WTC11 (cell line): Measurements from ENCODE around the gene ZBTB12. TPM values are rescaled to one million over a fixed set of nuclear protein-coding genes. Genes with fewer than 3 reads are reported as not detected.

ENCODE experiments used
- ATAC-seq: fragments of 200-7000 bp; cut with Tn5 transposase; 2 replicates; pipeline ENCODE4 v1.10.0; 2021; ENCODE audit warnings: mild to moderate bottlenecking, moderate library complexity
- CTCF ChIA-PET: fragments of 300-600 bp; sonication (Branson Sonifier 250); formaldehyde crosslinking; loops from one replicate; lab custom pipeline; 2021; ENCODE audit warnings: antibody characterized with exemption; lab: Charles Lee
- POLR2A ChIA-PET: fragments of 350-600 bp; sonication (Branson Sonifier 250); formaldehyde crosslinking; loops from one replicate; lab custom pipeline; 2021; ENCODE audit warnings: antibody characterized with exemption; lab: Charles Lee
- DNase-seq: peaks from one replicate; pipeline ENCODE4 v3.0.0; 2021; ENCODE audit warnings: low spot score
- H3K27ac Mint-ChIP-seq: 2 replicates; pipeline ENCODE4 v1.8.0; 2021; ENCODE audit warnings: mixed read lengths
- H3K27me3 Mint-ChIP-seq: 2 replicates; pipeline ENCODE4 v1.8.0; 2021; ENCODE audit warnings: low read depth, mild to moderate bottlenecking, moderate library complexity, mixed read lengths
- H3K36me3 Mint-ChIP-seq: 2 replicates; pipeline ENCODE4 v1.8.0; 2021; ENCODE audit warnings: mixed read lengths
- H3K4me1 Mint-ChIP-seq: 2 replicates; pipeline ENCODE4 v1.8.0; 2022; ENCODE audit warnings: mixed read lengths
- H3K4me3 Mint-ChIP-seq: 2 replicates; pipeline ENCODE4 v1.8.0; 2021; ENCODE audit warnings: mild to moderate bottlenecking, moderate library complexity, mixed read lengths
- H3K9me3 Mint-ChIP-seq: 2 replicates; pipeline ENCODE4 v1.8.0; 2021; ENCODE audit warnings: mixed read lengths
- ATF1 ChIP-seq: sonication (generic); formaldehyde crosslinking; IDR thresholded peaks from 2 replicates; pipeline ENCODE4 v1.8.1; 2023; ENCODE audit warnings: mild to moderate bottlenecking, moderate library complexity, missing genetic modification reagents
- JAZF1 ChIP-seq: fragments of 250-450 bp; sonication (Bioruptor Pico); IDR thresholded peaks from 2 replicates; pipeline ENCODE4 v1.9.0; 2021; ENCODE audit warnings: moderate library complexity, mild to moderate bottlenecking, inconsistent platforms
- KAT7 ChIP-seq: sonication (generic); formaldehyde crosslinking; IDR thresholded peaks from 2 replicates; pipeline ENCODE4 v1.8.1; 2023; ENCODE audit warnings: missing genetic modification reagents, mild to moderate bottlenecking, borderline replicate concordance
- NR3C1 ChIP-seq: sonication (generic); formaldehyde crosslinking; conservative IDR thresholded peaks from 2 replicates; pipeline ENCODE4 v1.8.1; 2023; ENCODE audit warnings: low read depth, mild to moderate bottlenecking, missing genetic modification reagents
- OVOL2 ChIP-seq: fragments of 250-450 bp; sonication (Bioruptor Pico); IDR thresholded peaks from 2 replicates; pipeline ENCODE4 v1.9.0; 2021; ENCODE audit warnings: mild to moderate bottlenecking, borderline replicate concordance
- TEAD1 ChIP-seq: sonication (generic); formaldehyde crosslinking; IDR thresholded peaks from 2 replicates; pipeline ENCODE4 v1.8.0; 2022; ENCODE audit warnings: mild to moderate bottlenecking, missing genetic modification reagents
- TEAD4 ChIP-seq: sonication (generic); formaldehyde crosslinking; IDR thresholded peaks from 2 replicates; pipeline ENCODE4 v1.8.0; 2022; ENCODE audit warnings: mild to moderate bottlenecking, missing genetic modification reagents
- TP53 ChIP-seq: sonication (generic); formaldehyde crosslinking; IDR thresholded peaks from 2 replicates; pipeline ENCODE4 v1.8.1; 2023; ENCODE audit warnings: mild to moderate bottlenecking, missing genetic modification reagents
- ZNF671 ChIP-seq: fragments of 250-450 bp; sonication (Bioruptor Pico); IDR thresholded peaks from 2 replicates; pipeline ENCODE4 v1.8.0; 2021; ENCODE audit warnings: mild to moderate bottlenecking
- total RNA-seq: library from RNA; stranded (reverse); gene quantifications from 3 replicates; pipeline ENCODE4 v1.2.3, GENCODE V29; 2021
- TF ChIP-seq, protein P1 (sequence below): sonication (generic); formaldehyde crosslinking; IDR thresholded peaks from 2 replicates; pipeline ENCODE4 v1.8.1; 2022; ENCODE audit warnings: mild to moderate bottlenecking, missing genetic modification reagents, moderate library complexity, borderline replicate concordance
- TF ChIP-seq, protein P2 (sequence below): sonication (generic); formaldehyde crosslinking; IDR thresholded peaks from 2 replicates; pipeline ENCODE4 v1.8.0; 2023; ENCODE audit warnings: mild to moderate bottlenecking, missing genetic modification reagents
- TF ChIP-seq, protein P3 (sequence below): sonication (generic); formaldehyde crosslinking; IDR thresholded peaks from 2 replicates; pipeline ENCODE4 v1.8.1; 2022; ENCODE audit warnings: low read depth, missing genetic modification reagents, borderline replicate concordance
- TF ChIP-seq, protein P4 (sequence below): sonication (generic); formaldehyde crosslinking; IDR thresholded peaks from 2 replicates; pipeline ENCODE4 v1.8.1; 2022; ENCODE audit warnings: mild to moderate bottlenecking, moderate library complexity, missing genetic modification reagents
- TF ChIP-seq, protein P5 (sequence below): fragments of 250-450 bp; sonication (Bioruptor Pico); IDR thresholded peaks from 2 replicates; pipeline ENCODE4 v1.8.0; 2021; ENCODE audit warnings: mild to moderate bottlenecking
- TF ChIP-seq, protein P6 (sequence below): sonication (generic); formaldehyde crosslinking; IDR thresholded peaks from 2 replicates; pipeline ENCODE4 v1.8.1; 2023; ENCODE audit warnings: mild to moderate bottlenecking, missing genetic modification reagents, moderate library complexity

The ZBTB12 gene
- total RNA-seq, 1 experiment from 2014 or later = 24.0 TPM

DNA sequence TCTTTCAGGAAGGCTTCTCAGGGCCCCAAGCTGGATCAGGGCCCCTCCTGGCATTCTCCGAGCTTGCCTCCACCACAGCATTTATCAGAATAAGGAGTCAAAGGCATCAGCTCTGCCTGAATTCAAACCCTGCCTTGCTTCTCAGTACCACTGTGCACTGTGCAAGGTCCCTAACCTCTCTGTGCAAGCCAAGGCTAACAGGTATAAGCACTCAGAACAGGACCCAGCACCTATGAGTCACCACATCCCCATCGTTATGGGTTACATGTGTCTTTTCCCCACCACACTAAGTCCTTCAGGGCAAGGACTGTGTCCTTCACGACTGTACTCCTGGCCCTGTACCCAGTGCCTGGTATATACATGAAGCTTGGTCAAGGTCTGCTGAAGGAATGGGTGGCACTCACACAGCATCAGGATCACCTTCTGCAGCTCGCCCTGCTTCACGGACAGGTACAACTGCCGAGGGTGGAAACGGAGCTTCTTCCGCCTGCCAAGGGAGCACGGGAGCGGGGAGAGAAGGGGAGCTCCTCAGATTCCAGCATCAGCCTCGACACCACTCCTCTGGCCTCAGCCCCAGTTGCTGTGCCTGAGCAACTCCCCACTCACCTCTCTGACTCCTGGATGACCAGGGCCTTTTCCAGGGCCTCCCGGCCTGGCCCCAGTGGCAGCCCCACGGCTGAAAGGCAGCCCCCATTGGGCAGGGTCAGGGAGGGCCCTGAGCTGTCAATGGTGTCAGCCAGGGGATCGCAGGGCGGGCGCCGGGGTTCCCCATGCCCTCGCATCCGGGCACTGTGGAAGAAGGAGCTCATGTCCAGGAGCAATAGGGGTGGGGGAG lies 14.5 kb downstream of the ZBTB12 start (continued):
- TF ChIP-seq, protein P1, sequence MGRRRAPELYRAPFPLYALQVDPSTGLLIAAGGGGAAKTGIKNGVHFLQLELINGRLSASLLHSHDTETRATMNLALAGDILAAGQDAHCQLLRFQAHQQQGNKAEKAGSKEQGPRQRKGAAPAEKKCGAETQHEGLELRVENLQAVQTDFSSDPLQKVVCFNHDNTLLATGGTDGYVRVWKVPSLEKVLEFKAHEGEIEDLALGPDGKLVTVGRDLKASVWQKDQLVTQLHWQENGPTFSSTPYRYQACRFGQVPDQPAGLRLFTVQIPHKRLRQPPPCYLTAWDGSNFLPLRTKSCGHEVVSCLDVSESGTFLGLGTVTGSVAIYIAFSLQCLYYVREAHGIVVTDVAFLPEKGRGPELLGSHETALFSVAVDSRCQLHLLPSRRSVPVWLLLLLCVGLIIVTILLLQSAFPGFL (CRISPR knock-in tag) = no peak

DNA sequence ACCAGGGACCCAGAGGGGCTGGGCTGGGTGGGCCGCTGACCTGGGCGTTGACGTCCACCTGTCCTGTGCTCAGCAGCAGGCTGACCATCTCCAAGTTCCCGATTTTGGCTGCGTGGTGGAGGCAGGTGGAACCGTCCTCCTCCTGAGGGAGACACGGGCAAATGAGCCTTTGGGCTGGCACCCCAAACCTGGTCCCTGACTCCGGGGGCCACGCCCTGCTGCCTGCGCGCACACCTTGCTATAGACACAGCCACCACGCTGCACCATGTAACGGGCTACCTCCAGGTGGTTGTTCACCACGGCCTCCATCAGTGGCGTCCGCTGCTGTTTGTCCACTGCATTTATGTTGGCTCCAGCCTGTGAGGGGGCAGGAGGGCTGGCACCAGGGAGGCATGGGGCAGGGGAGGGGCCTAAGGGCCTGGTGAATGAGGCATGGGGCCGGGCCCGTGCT lies 15.3 kb downstream of the ZBTB12 start:
- H3K27ac Mint-ChIP-seq = no peak overlapping the region
- TF ChIP-seq, protein P2, sequence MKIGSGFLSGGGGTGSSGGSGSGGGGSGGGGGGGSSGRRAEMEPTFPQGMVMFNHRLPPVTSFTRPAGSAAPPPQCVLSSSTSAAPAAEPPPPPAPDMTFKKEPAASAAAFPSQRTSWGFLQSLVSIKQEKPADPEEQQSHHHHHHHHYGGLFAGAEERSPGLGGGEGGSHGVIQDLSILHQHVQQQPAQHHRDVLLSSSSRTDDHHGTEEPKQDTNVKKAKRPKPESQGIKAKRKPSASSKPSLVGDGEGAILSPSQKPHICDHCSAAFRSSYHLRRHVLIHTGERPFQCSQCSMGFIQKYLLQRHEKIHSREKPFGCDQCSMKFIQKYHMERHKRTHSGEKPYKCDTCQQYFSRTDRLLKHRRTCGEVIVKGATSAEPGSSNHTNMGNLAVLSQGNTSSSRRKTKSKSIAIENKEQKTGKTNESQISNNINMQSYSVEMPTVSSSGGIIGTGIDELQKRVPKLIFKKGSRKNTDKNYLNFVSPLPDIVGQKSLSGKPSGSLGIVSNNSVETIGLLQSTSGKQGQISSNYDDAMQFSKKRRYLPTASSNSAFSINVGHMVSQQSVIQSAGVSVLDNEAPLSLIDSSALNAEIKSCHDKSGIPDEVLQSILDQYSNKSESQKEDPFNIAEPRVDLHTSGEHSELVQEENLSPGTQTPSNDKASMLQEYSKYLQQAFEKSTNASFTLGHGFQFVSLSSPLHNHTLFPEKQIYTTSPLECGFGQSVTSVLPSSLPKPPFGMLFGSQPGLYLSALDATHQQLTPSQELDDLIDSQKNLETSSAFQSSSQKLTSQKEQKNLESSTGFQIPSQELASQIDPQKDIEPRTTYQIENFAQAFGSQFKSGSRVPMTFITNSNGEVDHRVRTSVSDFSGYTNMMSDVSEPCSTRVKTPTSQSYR (CRISPR knock-in tag) = no peak
- TF ChIP-seq TEAD4 (CRISPR knock-in tag) = no peak
- TF ChIP-seq NR3C1 (CRISPR knock-in tag) = no peak
- no peak for TF ChIP-seq ATF1 (CRISPR knock-in tag)
- TF ChIP-seq KAT7 = no peak
- no peak for TF ChIP-seq OVOL2 (CRISPR knock-in tag)
- TF ChIP-seq, protein P3, sequence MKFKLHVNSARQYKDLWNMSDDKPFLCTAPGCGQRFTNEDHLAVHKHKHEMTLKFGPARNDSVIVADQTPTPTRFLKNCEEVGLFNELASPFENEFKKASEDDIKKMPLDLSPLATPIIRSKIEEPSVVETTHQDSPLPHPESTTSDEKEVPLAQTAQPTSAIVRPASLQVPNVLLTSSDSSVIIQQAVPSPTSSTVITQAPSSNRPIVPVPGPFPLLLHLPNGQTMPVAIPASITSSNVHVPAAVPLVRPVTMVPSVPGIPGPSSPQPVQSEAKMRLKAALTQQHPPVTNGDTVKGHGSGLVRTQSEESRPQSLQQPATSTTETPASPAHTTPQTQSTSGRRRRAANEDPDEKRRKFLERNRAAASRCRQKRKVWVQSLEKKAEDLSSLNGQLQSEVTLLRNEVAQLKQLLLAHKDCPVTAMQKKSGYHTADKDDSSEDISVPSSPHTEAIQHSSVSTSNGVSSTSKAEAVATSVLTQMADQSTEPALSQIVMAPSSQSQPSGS (CRISPR knock-in tag) = no peak
- no peak for TF ChIP-seq ZNF671
- TF ChIP-seq JAZF1 (CRISPR knock-in tag) = no peak
- no peak for TF ChIP-seq TP53 (CRISPR knock-in tag)
- TF ChIP-seq, protein P4, sequence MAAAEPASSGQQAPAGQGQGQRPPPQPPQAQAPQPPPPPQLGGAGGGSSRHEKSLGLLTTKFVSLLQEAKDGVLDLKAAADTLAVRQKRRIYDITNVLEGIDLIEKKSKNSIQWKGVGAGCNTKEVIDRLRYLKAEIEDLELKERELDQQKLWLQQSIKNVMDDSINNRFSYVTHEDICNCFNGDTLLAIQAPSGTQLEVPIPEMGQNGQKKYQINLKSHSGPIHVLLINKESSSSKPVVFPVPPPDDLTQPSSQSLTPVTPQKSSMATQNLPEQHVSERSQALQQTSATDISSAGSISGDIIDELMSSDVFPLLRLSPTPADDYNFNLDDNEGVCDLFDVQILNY (CRISPR knock-in tag) = no peak
- TF ChIP-seq, protein P5, sequence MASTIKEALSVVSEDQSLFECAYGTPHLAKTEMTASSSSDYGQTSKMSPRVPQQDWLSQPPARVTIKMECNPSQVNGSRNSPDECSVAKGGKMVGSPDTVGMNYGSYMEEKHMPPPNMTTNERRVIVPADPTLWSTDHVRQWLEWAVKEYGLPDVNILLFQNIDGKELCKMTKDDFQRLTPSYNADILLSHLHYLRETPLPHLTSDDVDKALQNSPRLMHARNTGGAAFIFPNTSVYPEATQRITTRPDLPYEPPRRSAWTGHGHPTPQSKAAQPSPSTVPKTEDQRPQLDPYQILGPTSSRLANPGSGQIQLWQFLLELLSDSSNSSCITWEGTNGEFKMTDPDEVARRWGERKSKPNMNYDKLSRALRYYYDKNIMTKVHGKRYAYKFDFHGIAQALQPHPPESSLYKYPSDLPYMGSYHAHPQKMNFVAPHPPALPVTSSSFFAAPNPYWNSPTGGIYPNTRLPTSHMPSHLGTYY (CRISPR knock-in tag) = no peak
- TF ChIP-seq, protein P6, sequence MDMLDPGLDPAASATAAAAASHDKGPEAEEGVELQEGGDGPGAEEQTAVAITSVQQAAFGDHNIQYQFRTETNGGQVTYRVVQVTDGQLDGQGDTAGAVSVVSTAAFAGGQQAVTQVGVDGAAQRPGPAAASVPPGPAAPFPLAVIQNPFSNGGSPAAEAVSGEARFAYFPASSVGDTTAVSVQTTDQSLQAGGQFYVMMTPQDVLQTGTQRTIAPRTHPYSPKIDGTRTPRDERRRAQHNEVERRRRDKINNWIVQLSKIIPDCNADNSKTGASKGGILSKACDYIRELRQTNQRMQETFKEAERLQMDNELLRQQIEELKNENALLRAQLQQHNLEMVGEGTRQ (CRISPR knock-in tag) = no peak
- no peak for TF ChIP-seq TEAD1 (CRISPR knock-in tag)
- TF ChIP-seq, all 79 proteins: peak for 0
- CTCF ChIA-PET = interaction anchor here (1.4 kb wide), 1 partner anchor 12 kb away, joined by 4 read pairs; the partner anchor contains the start of gene EHMT2

More for the DNA sequence above, 15.3 kb downstream of the ZBTB12 start:
- Mint-ChIP-seq H3K27me3 (no peaks in the 10 kb centered on the region), H3K4me1 (no peaks in the 10 kb centered on the region), H3K4me3 (no peak overlapping the region), H3K36me3 (peaks cover 75% of the 10 kb centered on the region), H3K9me3 (no peaks in the 10 kb centered on the region)
- no peak for ATAC-seq
- no peak for DNase-seq
- POLR2A ChIA-PET = no interaction called here
